ENCODE data around the gene PAX5.
A peak's percentile ranks its signal among the peaks of the same experiment; 100 is the strongest.

PAX5 gene

GRCh38 chr9:36985769-36986467 is 48.1 kb downstream of the PAX5 start:
- DNase-seq, result no peak

GRCh38 chr9:36985061-36985768 is 48.9 kb downstream of the PAX5 start:
- DNase-seq, result no peak

GRCh38 chr9:36980148-36980974 is 53.7 kb downstream of the PAX5 start:
- DNase-seq, result peak; percentile 10 to 14

- no peak for DNase-seq
Measured at GRCh38 chr9:36976371-36977030, 57.6 kb downstream of the PAX5 start.

GRCh38 chr9:36974731-36975130 is 59.3 kb downstream of the PAX5 start:
- no peak for DNase-seq

GRCh38 chr9:36971935-36972488 is 62.1 kb downstream of the PAX5 start:
- no peak for DNase-seq

GRCh38 chr9:36970007-36970888 is 63.8 kb downstream of the PAX5 start:
- no peak for DNase-seq

- no peak for DNase-seq
Measured at GRCh38 chr9:36969216-36969771, 64.8 kb downstream of the PAX5 start.

GRCh38 chr9:36968574-36969215 is 65.4 kb downstream of the PAX5 start:
- no peak for DNase-seq

- no peak for DNase-seq
Measured at GRCh38 chr9:36967997-36968396, 66.1 kb downstream of the PAX5 start.

GRCh38 chr9:36966371-36967097 is 67.5 kb downstream of the PAX5 start:
- peak; percentile 15 to 19 for DNase-seq

- DNase-seq, result no peak
Measured at GRCh38 chr9:36964791-36965190, 69.3 kb downstream of the PAX5 start.

GRCh38 chr9:36963346-36963745 is 70.7 kb downstream of the PAX5 start:
- no peak for DNase-seq

GRCh38 chr9:36962691-36963090 is 71.4 kb downstream of the PAX5 start:
- DNase-seq, result no peak

- no peak for DNase-seq
Measured at GRCh38 chr9:36961561-36962325, 72.3 kb downstream of the PAX5 start.

GRCh38 chr9:36961051-36961450 is 73.0 kb downstream of the PAX5 start:
- no peak for DNase-seq

- no peak for DNase-seq
Measured at GRCh38 chr9:36960575-36960955, 73.5 kb downstream of the PAX5 start.

- no peak for DNase-seq
Measured at GRCh38 chr9:36959681-36960574, 74.1 kb downstream of the PAX5 start.
